Mesenchymal stem cell (in vitro differentiated cells and primary cell): ENCODE measurements around the gene NACC2.
"Not testable (repeated sequence)": the region's sequence is repeated elsewhere in the genome, so short reads cannot be mapped to it uniquely, and the experiment has no call there.

Source experiments
- DNase-seq: peaks from one replicate; pipeline ENCODE4 v3.0.0-alpha.2; 2013
- H2AFZ ChIP-seq: one replicate; pipeline ENCODE4 v1.6.1; 2013; ENCODE audit warnings: low read depth, mild to moderate bottlenecking, control low read depth, inconsistent platforms, low read length, moderate library complexity
- H2AK5ac ChIP-seq: 2 replicates; pipeline ENCODE4 v1.6.1; 2013; ENCODE audit warnings: low read length, moderate library complexity, mild to moderate bottlenecking, inconsistent platforms; ENCODE audit not compliant: severe bottlenecking
- H2BK120ac ChIP-seq: one replicate; pipeline ENCODE4 v1.6.1; 2013; ENCODE audit warnings: low read depth, mild to moderate bottlenecking, inconsistent platforms, low read length, moderate library complexity
- H2BK12ac ChIP-seq, 2 experiments: one replicate each; pipeline ENCODE4 v1.6.1; 2013; ENCODE audit warnings: inconsistent platforms in 2 of 2, low read length in 2 of 2, mild to moderate bottlenecking in 2 of 2, moderate library complexity in 2 of 2, control low read depth in 1 of 2
- H2BK15ac ChIP-seq: one replicate; pipeline ENCODE4 v1.6.1; 2013; ENCODE audit warnings: mild to moderate bottlenecking, low read depth, inconsistent platforms; ENCODE audit not compliant: poor library complexity, severe bottlenecking
- H2BK5ac ChIP-seq: 2 replicates; pipeline ENCODE4 v1.6.1; 2013; ENCODE audit warnings: low read depth, mild to moderate bottlenecking, low read length, control low read depth, inconsistent platforms; ENCODE audit not compliant: poor library complexity, severe bottlenecking
- H3K14ac ChIP-seq, 2 experiments: one replicate each; pipeline ENCODE4 v1.6.1; 2013; ENCODE audit warnings: inconsistent platforms in 2 of 2, low read length in 2 of 2, control low read depth in 1 of 2, mild to moderate bottlenecking in 1 of 2, moderate library complexity in 1 of 2
- H3K18ac ChIP-seq, 2 experiments: one replicate each; pipeline ENCODE4 v1.6.1; 2013; ENCODE audit warnings: inconsistent platforms in 2 of 2, low read length in 2 of 2, control low read depth in 1 of 2, low read depth in 1 of 2, mild to moderate bottlenecking in 1 of 2
- H3K23ac ChIP-seq, 2 experiments: one replicate each; pipeline ENCODE4 v1.6.1; 2013; ENCODE audit warnings: inconsistent platforms in 2 of 2, low read length in 2 of 2, mild to moderate bottlenecking in 2 of 2, moderate library complexity in 2 of 2, control low read depth in 1 of 2
- H3K27ac ChIP-seq: 2 replicates; pipeline ENCODE4 v1.5.1; 2013; ENCODE audit warnings: mild to moderate bottlenecking, moderate library complexity, low read length, control low read depth, inconsistent platforms; ENCODE audit not compliant: poor library complexity, severe bottlenecking
- H3K27me3 ChIP-seq, 2 experiments: 2 replicates each; pipeline versions ENCODE4 v1.6.1 to v1.7.0; 2013; ENCODE audit warnings: low read length in 2 of 2, mild to moderate bottlenecking in 2 of 2, moderate library complexity in 2 of 2, control low read depth in 1 of 2, inconsistent platforms in 1 of 2; ENCODE audit not compliant: control insufficient read depth in 1 of 2, insufficient read depth in 1 of 2
- H3K36me3 ChIP-seq, 2 experiments: 2 replicates each; pipeline versions ENCODE4 v1.6.1 to v1.7.0; 2013; ENCODE audit warnings: low read length in 2 of 2, control low read depth in 1 of 2, inconsistent platforms in 1 of 2, low read depth in 1 of 2, mild to moderate bottlenecking in 1 of 2; ENCODE audit not compliant: insufficient read depth in 2 of 2, control insufficient read depth in 1 of 2
- H3K4ac ChIP-seq, 2 experiments: one replicate each; pipeline ENCODE4 v1.6.1; 2013; ENCODE audit warnings: inconsistent platforms in 2 of 2, low read length in 2 of 2, mild to moderate bottlenecking in 2 of 2, moderate library complexity in 2 of 2, control low read depth in 1 of 2, low read depth in 1 of 2
- H3K4me1 ChIP-seq: 2 replicates; pipeline ENCODE4 v1.6.1; 2013; ENCODE audit warnings: low read depth, low read length, control low read depth; ENCODE audit not compliant: control insufficient read depth, insufficient read depth
- H3K4me2 ChIP-seq: 2 replicates; pipeline ENCODE4 v1.6.1; 2013; ENCODE audit warnings: low read length, mild to moderate bottlenecking, inconsistent platforms; ENCODE audit not compliant: poor library complexity, severe bottlenecking
- H3K4me3 ChIP-seq, 2 experiments: 2 replicates each; pipeline versions ENCODE4 v1.5.1 to v1.7.0; 2013; ENCODE audit warnings: low read length in 2 of 2, mild to moderate bottlenecking in 2 of 2, control low read depth in 1 of 2, low read depth in 1 of 2; ENCODE audit not compliant: insufficient read depth in 1 of 2
- H3K79me1 ChIP-seq: replicated peaks from 2 replicates; pipeline ENCODE4 v1.6.1; 2013; ENCODE audit warnings: mild to moderate bottlenecking, control low read depth, low read length, inconsistent platforms; ENCODE audit not compliant: poor library complexity, severe bottlenecking
- H3K9ac ChIP-seq: 2 replicates; pipeline ENCODE4 v1.7.0; 2013; ENCODE audit warnings: mild to moderate bottlenecking, low read length, moderate library complexity
- H3K9me3 ChIP-seq: 2 replicates; pipeline ENCODE4 v1.7.0; 2013; ENCODE audit warnings: mild to moderate bottlenecking, low read length; ENCODE audit not compliant: control insufficient read depth
- H4K8ac ChIP-seq: one replicate; pipeline ENCODE4 v1.6.1; 2013; ENCODE audit warnings: inconsistent platforms, mild to moderate bottlenecking, low read length, moderate library complexity
- H4K91ac ChIP-seq: one replicate; pipeline ENCODE4 v1.6.1; 2013; ENCODE audit warnings: mild to moderate bottlenecking, low read length, inconsistent platforms
- WGBS: methylation state at CpG from one replicate; pipeline ENCODE4 v1.1.7; 2013; ENCODE audit warnings: mixed read lengths; 5-methylcytosine and 5-hydroxymethylcytosine counted together

NACC2 gene

DNA sequence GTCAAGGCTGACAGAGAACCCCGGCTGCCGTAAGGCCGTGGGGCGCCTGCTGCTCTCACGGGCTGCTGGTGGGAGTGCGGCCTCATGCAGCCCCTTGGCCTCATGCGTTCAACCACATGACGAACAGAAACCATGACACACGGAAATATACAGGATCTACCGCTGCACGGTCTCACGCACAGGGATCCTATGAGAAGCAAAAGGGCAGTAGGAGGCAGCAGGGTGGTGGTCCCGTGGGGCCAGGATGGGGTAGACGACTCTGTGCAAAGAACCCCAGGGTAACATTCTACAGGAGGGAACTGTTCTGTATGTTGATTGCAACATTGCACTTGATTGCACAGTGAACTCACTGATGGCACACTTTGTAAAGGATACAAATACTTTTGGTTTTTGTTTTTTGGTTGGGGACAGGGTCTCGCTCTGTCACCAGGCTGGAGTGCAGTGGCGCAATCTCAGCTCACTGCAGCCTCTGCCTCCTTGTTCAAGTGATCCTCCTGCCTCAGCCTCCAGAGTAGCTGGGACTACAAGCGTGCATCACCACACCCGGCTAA, 51.6 kb downstream of the NACC2 start:
- H2BK5ac ChIP-seq = no peak overlapping the region
- peaks cover 16 to 56% of the 10 kb centered on the region in 2 experiments for H3K36me3 ChIP-seq
- H3K9me3 ChIP-seq = peaks cover 14% of the 10 kb centered on the region
- no peak overlapping the region for H2AK5ac ChIP-seq
- no peaks in the 10 kb centered on the region for H3K27me3 ChIP-seq
- no peak overlapping the region for H3K18ac ChIP-seq
- H3K79me1 ChIP-seq = peaks cover 46% of the 10 kb centered on the region
- H3K4ac ChIP-seq = no peak overlapping the region
- no peak overlapping the region for H2BK120ac ChIP-seq
- no peak overlapping the region for H3K14ac ChIP-seq
- no peak overlapping the region for H3K27ac ChIP-seq
- no peak overlapping the region for H3K4me2 ChIP-seq
- no peak overlapping the region for H3K4me3 ChIP-seq
- no peak overlapping the region for H3K23ac ChIP-seq
- H4K8ac ChIP-seq = no peak overlapping the region
- H3K9ac ChIP-seq = no peak overlapping the region
- H2AFZ ChIP-seq = no peak overlapping the region
- no peak overlapping the region for H2BK12ac ChIP-seq
- no peak for DNase-seq
- peak overlapping the region; percentile 62 for H4K91ac ChIP-seq
- 95% methylated on average over 18 of the region's 18 CpGs for WGBS
- H3K4me1 ChIP-seq = peaks cover 30% of the 10 kb centered on the region
- H2BK15ac ChIP-seq = no peak overlapping the region

DNA sequence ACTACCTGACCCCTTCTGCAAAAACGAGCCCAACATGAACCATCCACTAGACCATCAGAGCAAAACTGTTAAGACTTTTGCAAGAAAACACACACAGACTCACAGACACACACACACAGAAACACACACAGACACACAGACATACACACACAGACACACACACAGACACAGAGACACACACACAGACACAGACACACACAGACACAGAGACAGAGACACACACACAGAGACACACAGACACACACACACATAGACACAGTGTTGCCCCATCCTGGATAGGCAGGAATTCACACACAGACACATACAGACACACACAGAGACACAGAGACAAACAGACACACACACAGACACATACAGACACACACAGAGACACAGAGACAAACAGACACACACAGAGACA, 52.5 kb downstream of the NACC2 start:
- H3K36me3 ChIP-seq = peaks cover 12 to 47% of the 10 kb centered on the region in 2 experiments
- peak overlapping the region in 1 of 2 experiments; percentile 6 for H3K14ac ChIP-seq
- no peak overlapping the region for H3K4ac ChIP-seq
- peaks cover 21% of the 10 kb centered on the region for H3K4me1 ChIP-seq
- H3K27ac ChIP-seq = no peak overlapping the region
- H3K4me3 ChIP-seq = no peak overlapping the region
- no peak overlapping the region for H4K8ac ChIP-seq
- H3K9ac ChIP-seq = no peak overlapping the region
- no peaks in the 10 kb centered on the region for H3K27me3 ChIP-seq
- DNase-seq = no peak
- 90% methylated on average over 1 of the region's 1 CpG for WGBS
- no peak overlapping the region for H2BK120ac ChIP-seq
- no peak overlapping the region for H2AK5ac ChIP-seq
- no peak overlapping the region for H3K4me2 ChIP-seq
- H2AFZ ChIP-seq = no peak overlapping the region
- H3K9me3 ChIP-seq = peaks cover 14% of the 10 kb centered on the region
- no peak overlapping the region for H2BK15ac ChIP-seq
- H4K91ac ChIP-seq = no peak overlapping the region
- no peak overlapping the region for H2BK12ac ChIP-seq
- no peak overlapping the region for H3K18ac ChIP-seq
- H3K23ac ChIP-seq = peak overlapping the region in 1 of 2 experiments; percentile 34
- H3K79me1 ChIP-seq = peaks cover 45% of the 10 kb centered on the region
- H2BK5ac ChIP-seq = no peak overlapping the region

DNA sequence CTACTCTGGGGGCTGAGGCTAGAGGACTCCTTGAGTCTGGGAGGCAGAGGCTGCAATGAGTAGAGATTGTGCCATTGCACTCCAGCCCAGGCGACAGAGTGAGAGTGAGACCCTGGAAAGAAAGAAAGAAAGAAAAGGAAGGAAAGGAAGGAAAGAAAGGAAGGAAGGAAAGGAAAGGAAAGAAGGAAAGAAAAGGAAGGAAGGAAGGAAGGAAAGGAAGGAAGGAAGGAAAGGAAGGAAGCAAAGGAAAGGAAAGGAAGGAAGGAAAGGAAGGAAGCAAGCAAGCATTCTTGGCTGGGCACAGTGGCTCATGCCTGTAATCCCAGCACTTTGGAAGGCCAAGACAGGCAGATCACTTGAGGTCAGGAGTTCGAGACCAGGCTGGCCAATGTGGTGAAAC, 54.2 kb downstream of the NACC2 start:
- H2AFZ ChIP-seq, H2BK15ac ChIP-seq, DNase-seq, H3K4ac ChIP-seq, H3K4me3 ChIP-seq, H3K4me2 ChIP-seq, H4K8ac ChIP-seq, H3K23ac ChIP-seq, H2BK5ac ChIP-seq, H2BK120ac ChIP-seq, H3K27ac ChIP-seq, H3K27me3 ChIP-seq, H4K91ac ChIP-seq, H3K14ac ChIP-seq, H2AK5ac ChIP-seq, H2BK12ac ChIP-seq, H3K18ac ChIP-seq, H3K9ac ChIP-seq: not testable (repeated sequence)
- WGBS = 98% methylated on average over 2 of the region's 2 CpGs
- Histone ChIP-seq H3K36me3 (peaks cover 12 to 30% of the 10 kb centered on the region in 2 experiments), H3K79me1 (peaks cover 32% of the 10 kb centered on the region), H3K9me3 (peaks cover 14% of the 10 kb centered on the region), H3K4me1 (peaks cover 12% of the 10 kb centered on the region)

DNA sequence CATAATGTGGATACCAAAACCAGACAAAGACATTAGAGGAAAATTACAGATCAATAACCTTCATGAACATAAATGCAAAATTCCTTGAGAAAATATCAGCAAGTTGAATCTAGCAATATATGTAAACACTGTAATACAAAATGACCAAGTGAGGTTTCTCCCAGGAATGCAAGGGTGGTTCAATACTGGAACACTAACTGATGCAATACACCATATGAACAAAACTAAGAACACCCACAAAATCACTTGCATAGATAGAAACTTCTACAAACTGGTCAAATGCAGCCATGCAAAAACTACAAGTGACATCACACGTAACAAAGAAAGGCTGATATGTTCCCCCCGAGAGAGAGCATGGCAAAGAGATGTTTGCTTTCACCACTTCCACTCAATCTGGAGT, 55.6 kb downstream of the NACC2 start:
- Histone ChIP-seq H4K91ac (no peak overlapping the region), H3K14ac (no peak overlapping the region), H2BK15ac (no peak overlapping the region), H2AFZ (no peak overlapping the region), H4K8ac (no peak overlapping the region), H3K79me1 (peaks cover 22% of the 10 kb centered on the region), H2AK5ac (no peak overlapping the region), H3K4me2 (no peak overlapping the region), H3K23ac (no peak overlapping the region), H3K4me3 (no peak overlapping the region), H3K4ac (no peak overlapping the region), H3K9me3 (peaks cover 14% of the 10 kb centered on the region), H3K18ac (no peak overlapping the region), H3K4me1 (peaks cover 3% of the 10 kb centered on the region), H3K27ac (no peak overlapping the region), H2BK5ac (no peak overlapping the region), H3K36me3 (peaks cover 15 to 19% of the 10 kb centered on the region in 2 experiments), H2BK12ac (no peak overlapping the region), H3K27me3 (no peaks in the 10 kb centered on the region), H2BK120ac (no peak overlapping the region), H3K9ac (no peak overlapping the region)
- DNase-seq = no peak
- 100% methylated on average over 2 of the region's 2 CpGs for WGBS
